GM19397 (cell line): ENCODE results near the gene CDK17.
A peak's percentile ranks its signal among the peaks of the same experiment; 100 is the strongest.
"Not testable (repeated sequence)": the region's sequence is repeated elsewhere in the genome, so short reads cannot be mapped to it uniquely, and the experiment has no call there.

Experiments
- ATAC-seq: cut with Tn5 transposase; IDR thresholded peaks from one replicate; pipeline ENCODE4 v1.9.1; 2021; ENCODE audit warnings: mild to moderate bottlenecking, moderate library complexity; ENCODE audit not compliant: unreplicated experiment

The CDK17 gene

DNA sequence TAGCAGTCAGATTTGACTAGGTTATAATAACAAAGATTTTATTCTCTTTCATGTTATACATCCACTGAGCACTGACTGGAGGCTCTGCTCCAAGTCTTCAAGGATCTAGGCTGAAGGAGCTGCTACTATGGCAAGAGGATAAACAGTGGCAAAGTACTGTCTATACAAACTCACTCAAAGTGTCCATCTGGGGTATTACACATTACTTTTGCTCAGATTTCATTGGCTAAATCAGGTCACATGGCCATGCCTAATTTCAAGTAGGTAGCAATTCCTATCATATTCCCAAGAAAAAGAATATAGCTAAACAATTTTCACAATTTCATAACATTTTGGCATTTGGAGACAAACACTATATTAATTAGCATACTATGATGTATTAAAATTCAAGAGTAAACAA, 40.9 kb downstream of the CDK17 start:
- ATAC-seq = no peak

DNA sequence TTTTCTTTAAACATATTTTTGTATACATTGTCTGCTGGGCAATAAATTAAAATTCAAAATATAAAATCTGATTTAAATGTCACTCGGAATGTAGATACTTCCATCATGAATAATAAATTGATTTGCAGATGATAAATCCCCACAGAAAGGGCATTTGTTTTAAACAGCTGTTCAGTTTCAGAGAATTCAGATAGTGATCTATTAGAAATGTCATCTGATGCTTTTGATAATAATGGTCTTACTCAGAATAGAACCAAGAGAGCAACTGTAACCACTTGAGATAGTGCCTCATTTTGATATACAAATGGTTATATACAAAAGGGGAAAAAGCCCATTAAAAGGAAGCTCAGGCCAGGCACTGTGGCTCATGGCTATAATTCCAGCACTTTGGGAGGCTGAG, 43.4 kb downstream of the CDK17 start:
- no peak for ATAC-seq

DNA sequence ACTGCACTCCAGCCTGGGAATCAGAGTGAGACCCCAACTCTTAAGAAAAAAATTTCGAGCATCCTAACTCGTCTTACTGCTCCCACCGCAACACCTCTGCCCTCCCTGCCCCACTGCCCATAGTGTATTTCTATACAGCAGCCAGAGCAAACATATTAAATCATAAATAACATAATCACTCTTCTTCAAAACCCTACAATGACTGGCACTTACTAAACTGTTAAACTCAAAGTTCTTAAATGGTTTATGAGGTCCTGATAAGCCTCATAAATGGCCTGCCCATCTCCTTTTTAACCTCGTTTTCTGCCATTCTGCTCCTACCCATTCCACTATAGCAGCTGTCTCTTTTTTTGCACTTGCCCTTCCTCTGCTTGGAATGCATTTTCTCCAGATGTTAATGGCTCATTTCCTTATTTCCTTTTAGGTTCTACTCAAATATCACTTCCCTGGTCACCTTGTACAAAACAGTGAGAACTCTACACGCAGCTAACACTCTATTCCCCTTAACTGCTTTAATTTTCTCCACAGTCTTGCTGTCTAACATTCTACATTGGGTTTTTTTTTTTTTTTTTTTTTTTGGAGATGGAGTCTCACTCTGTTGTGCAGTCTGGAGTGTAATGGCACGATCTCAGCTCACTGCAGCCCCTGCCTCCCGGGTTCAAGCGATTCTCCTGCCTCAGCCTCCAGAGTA, 45.2 kb downstream of the CDK17 start:
- no peak for ATAC-seq

DNA sequence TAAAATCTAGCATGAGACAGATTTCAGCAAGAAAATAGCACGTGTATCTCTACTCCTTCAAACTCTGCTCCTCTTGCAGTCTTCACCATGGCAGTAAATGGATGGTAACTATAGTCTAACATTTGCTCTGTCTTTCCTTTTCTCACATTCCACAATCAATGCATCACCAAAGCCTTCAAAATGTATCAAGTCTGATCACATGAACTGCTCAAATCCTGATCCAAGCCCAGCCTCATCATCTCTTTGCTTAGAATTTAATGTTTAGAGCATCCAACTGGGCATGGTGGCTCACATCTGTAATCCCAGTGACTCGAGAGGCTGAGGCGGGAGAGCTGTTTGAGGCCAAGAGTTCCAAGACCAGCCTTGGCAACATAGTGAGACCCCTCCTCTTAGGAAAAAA, 45.9 kb downstream of the CDK17 start:
- ATAC-seq = no peak

DNA sequence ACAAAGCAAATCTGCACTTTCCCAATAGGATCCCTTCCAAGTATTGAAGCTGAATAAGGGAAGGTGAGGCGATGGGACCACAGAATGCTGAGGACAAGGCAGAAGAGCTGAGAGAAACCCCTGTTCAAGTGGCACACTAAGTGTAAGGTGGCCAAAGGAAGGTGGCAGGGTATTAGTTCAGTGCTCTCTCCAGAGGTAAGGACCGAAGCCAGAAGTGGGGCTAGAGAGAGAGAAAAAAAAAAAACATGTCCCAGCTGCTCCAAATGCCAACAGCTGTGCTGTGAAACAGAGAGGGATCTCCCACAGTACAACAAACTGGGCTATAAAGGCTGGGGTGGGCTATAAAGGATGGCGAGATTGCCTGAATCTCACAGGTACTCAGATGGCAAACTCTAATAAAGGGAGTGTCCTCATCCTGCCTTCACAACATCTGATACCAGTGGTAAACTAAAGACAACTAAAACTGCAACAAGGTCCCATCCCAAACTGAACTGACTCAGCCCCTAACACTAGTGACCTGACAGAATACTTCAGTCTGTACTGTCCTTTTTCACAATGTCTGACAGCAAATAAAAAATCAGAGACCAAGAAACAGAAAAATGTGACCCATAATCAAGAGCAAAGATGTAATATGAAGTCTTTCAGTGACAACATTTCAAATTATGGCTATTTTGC, 47.9 kb downstream of the CDK17 start:
- ATAC-seq = no peak

DNA sequence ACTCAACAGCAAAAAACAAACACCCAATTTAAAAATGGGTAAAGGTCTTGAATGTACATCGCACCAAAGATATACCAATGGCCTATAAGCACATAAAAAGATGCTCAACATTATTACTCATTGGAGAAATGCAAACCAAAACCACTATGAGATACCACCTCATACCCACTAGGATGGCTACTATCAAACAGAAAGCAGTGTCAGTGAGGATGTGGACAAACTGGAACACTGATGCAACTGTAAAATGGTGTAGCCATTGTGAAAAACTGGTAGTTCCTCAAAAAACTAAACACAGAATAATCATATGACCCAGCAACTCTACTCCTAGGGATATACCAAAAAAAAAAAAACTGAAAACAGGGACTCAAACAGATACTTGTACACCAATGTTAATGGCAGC, 49.3 kb downstream of the CDK17 start:
- no peak for ATAC-seq

DNA sequence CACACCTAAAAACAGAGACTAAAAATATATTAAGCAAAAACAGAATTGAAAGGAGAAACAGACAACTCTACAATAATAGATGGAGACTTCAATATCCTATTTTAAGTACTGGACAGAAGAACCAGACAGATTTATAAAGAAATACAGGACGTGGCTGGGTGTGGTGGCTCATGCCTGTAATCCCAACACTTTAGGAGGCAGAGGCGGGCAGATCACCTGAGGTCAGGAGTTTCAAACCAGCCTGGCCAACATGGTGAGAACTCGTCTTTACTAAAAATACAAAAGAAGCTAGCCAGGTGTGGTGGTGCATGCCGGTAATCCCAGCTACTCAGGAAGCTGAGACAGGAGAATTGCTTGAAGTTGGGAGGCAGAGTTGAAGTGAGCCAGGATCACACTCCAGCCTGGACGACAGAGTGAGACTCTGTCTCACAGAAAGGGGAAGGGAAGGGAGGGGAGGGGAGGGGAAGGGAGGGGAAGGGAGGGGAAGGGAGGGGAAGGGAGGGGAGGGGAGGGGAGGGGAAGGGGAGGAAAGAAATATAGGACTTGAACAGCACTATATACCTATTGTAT, 53.0 kb downstream of the CDK17 start:
- no peak for ATAC-seq

DNA sequence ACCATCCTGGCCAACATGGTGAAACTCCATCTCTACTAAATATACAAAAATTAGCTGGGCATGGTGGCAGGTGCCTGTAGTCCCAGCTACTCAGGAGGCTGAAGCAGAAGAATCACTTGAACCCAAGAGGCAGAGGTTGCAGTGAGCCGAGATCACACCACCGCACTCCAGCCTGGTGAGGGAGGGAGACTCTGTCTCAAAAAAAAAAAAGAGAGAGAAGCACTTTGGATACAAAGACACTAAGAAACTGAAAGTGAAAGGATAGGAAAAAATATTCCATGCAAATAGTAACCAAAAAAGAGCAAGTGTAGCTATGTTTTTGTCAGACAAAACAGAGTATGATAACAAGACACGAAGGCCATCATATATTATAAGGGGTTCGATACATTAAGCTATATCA, 53.5 kb downstream of the CDK17 start:
- not testable (repeated sequence) for ATAC-seq

DNA sequence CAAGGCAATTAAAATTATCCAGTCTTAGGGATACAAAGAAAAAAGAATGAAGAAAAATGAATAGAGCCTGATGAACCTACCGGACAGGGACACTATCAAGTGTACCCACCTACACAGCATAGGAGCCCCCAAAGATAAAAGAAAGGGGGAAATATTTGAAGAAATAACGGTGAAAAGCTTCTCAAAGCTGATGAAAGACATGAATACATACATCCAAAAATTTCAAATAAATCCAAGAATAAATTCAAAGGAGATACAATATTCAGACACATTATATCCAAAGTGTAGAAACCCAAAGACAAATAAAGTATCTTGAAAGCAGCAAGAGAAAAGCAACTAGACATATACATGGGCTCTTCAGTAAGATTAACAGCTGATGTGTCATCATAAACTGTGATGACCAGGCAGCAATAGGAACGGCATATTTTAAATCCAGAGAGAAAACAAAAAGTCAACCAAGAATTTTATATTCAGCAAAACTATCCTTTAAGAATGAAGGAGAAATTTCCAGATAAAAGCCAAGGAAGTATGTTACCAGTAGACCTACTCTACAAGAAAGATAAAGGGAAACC, 56.0 kb downstream of the CDK17 start:
- no peak for ATAC-seq

DNA sequence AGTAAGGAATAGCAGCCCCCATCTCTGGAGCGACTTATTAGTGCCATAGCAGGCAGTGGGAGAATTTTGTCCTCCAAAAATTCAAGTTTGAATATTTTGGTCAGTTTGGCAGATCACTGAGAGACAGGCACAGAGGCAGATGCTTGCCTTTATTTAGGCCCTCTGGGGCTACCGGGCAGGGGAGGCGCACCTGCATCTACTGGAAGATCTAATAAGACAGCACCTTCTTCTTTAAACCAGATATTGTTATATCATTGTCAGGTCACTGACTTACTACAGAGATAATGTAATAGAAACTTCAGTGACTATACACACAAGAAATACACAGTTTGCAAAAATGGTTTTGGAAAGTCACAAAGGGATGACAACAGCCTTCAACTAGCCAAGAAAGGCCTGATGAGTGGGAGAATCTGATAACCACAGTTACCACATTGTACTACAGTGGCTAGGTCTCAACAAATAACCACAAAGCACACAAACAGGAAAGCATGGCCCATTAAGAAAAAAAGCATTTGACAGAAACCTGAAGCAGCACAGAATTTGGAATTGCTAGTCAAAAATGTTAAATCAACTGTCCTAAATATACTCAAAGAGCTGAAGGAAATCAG, 56.8 kb downstream of the CDK17 start:
- ATAC-seq = peak; percentile 55

DNA sequence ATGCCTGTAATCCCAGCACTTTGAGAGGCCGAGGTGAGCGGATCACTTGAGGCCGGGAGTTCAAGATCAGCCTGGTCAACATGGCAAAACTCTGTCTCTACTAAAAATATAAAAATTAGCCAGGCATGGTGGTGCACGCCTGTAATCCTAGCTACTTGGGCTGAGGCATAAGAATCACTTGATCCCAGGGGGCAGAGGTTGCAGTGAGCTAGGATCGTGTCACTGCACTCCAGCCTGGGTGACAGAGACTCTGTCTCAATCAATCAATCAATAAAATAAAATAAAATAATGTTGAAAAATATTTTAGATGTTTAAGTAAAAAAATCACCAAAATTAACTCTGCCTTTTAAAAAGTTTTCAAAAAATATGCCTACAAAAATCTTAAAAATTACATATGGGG, 60.6 kb downstream of the CDK17 start:
- not testable (repeated sequence) for ATAC-seq

DNA sequence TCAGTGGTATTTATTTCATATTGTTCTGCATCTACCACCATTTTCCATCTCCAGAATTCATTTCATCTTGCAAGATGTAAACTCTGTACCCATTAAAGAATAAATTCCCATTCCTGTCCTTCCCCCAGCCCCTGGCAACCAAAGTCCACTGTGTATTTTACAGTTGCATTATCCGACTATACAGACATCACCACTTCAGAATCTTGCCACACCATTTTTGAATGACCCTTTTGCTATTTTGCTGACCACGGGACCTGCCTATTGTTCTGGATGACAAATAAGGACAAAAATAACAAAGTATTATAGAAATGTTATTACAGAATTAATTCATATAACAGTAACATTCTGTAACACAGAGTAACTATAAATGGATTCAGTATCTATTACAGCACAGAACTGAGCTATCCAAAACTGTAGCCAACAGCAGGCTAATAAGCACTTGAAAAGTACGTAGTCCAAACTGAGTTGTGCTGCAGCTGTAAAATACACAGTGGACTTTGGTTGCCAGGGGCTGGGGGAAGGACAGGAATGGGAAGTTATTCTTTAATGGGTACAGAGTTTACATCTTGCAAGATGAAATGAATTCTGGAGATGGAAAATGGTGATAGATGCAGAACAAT, 61.3 kb downstream of the CDK17 start:
- no peak for ATAC-seq

DNA sequence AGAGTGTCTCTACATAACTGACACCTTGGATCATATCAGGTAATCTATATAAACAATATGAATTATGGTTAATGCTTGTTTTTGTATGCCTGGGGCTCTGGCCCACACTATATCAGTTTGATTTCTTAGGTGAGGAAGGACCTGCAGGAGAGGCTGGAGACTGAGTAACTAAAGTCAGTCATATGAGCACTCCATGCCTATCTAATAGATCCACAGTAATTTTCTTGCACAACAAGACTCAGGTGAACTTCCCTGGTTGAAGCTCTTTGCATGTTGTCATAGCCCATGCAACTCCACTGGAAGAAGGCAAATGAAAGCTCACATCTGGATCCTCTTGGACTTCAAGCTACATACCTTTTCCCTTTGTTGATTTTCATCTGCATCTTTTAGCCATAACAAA, 62.3 kb downstream of the CDK17 start:
- no peak for ATAC-seq

DNA sequence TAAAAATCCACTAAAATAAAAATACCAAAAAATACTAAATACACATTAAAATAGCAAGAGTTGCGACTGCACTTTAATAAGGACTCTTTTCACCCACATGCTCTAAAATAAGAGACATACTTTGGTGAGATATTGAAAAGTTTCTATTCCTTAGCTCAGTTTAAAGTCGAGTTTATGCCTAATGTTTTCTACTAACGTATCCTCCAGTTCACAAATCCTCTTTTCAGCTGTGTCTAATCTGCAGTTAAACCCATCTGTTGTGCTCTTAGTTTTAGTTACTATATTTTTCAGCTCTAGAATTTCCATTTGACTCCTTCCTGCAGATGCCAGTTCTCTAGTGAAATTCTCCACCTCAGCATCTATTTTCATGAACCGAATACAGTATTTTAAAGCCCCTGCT, 63.8 kb downstream of the CDK17 start:
- no peak for ATAC-seq

DNA sequence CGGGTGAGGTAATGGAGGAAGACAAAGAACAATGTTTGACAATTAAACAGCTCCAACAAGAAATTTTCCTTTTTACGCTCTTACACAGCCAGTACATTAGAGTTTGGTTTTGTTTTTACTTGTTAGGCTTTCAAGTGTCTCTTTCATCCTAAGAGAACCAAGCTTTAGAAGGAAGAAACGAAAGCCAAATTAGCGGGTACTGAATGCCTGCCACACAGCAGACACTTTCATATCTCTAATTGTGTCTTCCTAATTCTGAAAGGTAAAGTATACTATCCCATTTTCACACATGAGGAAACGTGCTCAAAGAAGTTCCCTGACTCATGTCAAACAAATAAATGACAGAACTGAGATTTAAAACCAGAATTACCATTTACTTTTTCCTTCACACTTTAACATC, 65.0 kb downstream of the CDK17 start:
- peak; percentile 78 for ATAC-seq

DNA sequence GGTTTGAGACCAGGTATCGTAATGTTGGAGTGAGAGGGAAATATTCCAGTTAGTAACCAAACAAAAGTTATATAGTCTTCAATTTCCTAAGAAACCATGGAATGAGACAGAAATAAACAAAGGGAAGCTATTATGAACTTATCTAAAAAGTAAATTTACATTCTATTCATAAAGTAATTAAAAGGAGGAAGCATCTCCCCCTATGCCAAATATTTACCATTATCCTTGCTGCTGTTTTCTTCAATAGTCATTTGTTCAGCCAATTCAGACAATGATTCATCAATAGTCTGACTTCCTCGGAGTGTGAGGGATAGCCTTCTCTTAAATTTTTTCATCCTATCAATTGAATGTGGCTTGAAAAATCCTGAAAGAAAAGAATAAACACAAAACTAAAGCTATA, 65.7 kb downstream of the CDK17 start:
- no peak for ATAC-seq

DNA sequence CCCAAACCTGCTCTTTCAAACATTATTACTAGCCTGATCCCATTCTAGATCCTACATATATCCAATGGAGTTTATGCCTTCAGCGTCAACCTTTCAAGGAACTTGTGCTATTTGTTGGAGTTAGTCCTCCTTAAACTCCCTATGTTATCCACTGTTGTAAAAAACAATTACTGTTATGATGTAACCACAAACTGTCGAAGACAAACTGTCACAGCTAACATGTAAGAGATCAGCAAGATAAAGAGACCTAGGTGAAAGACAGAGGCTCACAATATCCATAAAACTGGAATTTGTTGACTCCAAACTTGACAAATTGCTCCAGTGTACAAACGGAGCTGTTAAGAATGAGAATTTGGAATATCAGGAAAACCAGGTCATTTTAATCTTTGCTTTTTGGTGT, 70.7 kb downstream of the CDK17 start:
- ATAC-seq = no peak

DNA sequence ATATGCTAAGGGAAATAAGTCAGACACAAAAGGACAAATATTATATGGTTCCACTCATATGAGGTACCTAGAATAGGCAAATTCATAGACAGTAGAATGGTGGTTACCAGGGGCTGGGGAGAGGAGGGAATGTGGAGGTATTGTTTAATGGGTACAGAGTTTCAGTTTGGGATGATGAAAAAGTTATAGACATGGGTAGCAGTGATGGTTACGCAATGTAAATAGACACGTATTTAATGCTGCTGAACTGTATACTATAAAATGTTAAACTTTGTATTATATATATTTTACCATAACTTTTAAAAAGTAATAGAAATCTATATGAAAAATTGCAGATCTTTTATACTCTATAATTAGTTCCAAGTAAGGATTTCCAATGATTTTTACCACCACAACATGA, 71.2 kb downstream of the CDK17 start:
- ATAC-seq = no peak

DNA sequence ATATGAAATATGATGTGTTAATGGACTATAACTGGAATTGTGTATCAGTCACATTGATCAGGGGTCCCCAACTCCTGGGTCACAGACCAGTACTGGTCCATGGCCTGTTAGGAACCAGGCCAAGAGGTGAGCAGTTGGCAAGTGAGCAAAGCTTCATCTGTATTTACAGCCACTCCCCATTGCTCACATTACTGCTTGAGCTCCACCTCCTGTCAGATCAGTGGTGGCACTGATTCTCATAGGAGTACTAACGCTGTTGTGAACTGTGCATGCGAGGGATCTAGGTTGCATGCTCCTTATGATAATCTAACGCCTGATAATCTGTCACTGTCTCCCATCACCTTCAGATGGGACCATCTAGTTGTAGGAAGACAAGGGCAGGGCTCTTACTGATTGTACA, 72.3 kb downstream of the CDK17 start:
- peak; percentile 32 for ATAC-seq

DNA sequence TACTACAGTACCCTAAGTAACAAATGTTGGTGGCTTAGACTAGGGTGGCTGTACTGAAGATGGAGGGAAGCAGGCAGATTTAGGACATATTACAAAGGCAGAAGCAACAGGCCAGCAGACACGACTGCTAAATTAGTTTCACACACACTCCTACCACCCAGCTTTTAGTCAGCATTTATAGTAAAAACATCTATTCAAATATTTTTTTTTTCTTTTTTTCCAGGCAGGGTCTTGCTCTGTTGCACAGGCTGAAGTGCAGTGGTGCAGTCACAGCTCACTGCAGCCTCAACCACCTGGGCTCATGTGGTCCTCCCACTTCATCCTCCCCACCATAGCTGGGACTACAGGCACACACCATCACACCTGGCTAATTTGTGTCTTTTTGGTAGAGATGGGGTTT, 72.9 kb downstream of the CDK17 start:
- ATAC-seq = peak; percentile 86

DNA sequence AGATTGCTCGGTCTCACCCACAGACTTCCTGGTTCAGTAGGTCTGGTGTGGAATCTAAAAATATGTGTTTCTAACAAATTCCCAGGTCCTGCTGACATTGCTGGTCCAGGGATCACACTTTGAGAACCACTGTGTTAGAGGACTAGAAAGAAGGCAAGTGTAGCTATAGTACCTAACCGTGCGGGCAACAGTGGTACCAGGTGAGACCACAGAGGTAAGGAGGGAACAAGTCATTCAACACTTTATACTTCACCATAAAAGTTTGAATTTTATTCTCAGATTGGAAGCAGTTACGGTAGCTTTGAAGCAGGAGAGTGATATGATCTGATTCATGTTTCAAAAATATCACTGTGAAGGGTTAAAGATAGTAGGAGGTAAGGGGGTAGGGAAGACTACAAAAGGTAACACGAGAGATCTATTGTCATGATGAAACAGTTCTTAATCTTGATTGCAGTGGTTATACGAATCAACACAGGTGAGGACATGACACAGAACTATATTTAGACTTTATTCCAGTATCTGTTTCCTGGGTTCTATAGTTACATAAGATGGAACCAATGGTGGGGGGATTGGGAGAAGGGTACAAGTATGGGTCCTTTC, 73.5 kb downstream of the CDK17 start:
- no peak for ATAC-seq
